IMR-90 (cell line): ENCODE measurements around the gene ERBB4. TPM values are rescaled to one million over a fixed set of nuclear protein-coding genes. Genes with fewer than 3 reads are reported as not detected.

ENCODE experiments used
- ATAC-seq: fragments of 200-7000 bp; cut with Tn5 transposase; 2 replicates; pipeline ENCODE4 v1.9.1; 2020; ENCODE audit warnings: low read depth, mild to moderate bottlenecking, moderate library complexity
- BruUV-seq: library from RNA; stranded (reverse); fragments of 400-500 nt; replicated peaks from 2 replicates; lab custom pipeline; 2021; lab: Mats Ljungman, UMichigan
- CTCF ChIA-PET: fragments of 300-600 bp; formaldehyde crosslinking; extraction: SDS; loops from one replicate; lab custom pipeline; 2021; ENCODE audit warnings: antibody characterized with exemption; lab: Yijun Ruan, JAX
- POLR2A ChIA-PET: fragments of 300-600 bp; sonication (Branson Sonifier 250); formaldehyde crosslinking; loops from one replicate; lab custom pipeline; 2022; ENCODE audit warnings: antibody characterized with exemption; ENCODE audit not compliant: unreplicated experiment; lab: Charles Lee
- DNase-seq: peaks from one replicate; pipeline ENCODE4 v3.0.0; 2013
- H2AFZ ChIP-seq: replicated peaks from 2 replicates; pipeline ENCODE3; 2013; ENCODE audit warnings: low read length, mild to moderate bottlenecking; ENCODE audit not compliant: poor library complexity
- H2AK5ac ChIP-seq: 2 replicates; pipeline ENCODE4 v1.6.1; 2013; ENCODE audit warnings: low read depth, low read length, inconsistent platforms
- H2AK9ac ChIP-seq: replicated peaks from 2 replicates; pipeline ENCODE3; 2013; ENCODE audit warnings: mild to moderate bottlenecking, low read depth, low read length, moderate library complexity; ENCODE audit not compliant: poor library complexity
- H2BK120ac ChIP-seq: 2 replicates; pipeline ENCODE4 v1.6.1; 2013; ENCODE audit warnings: low read depth, low read length, inconsistent platforms
- H2BK15ac ChIP-seq: 3 replicates; pipeline ENCODE4 v1.6.1; 2013; ENCODE audit warnings: low read depth, low read length, inconsistent platforms
- H2BK20ac ChIP-seq: 2 replicates; pipeline ENCODE4 v1.6.1; 2013; ENCODE audit warnings: low read depth, mild to moderate bottlenecking, inconsistent platforms, low read length, moderate library complexity
- H2BK5ac ChIP-seq: 2 replicates; pipeline ENCODE4 v1.6.1; 2013; ENCODE audit warnings: mild to moderate bottlenecking, low read depth, low read length, inconsistent platforms; ENCODE audit not compliant: poor library complexity, severe bottlenecking
- H3K14ac ChIP-seq: replicated peaks from 2 replicates; pipeline ENCODE4 v1.6.1; 2013; ENCODE audit warnings: low read depth, low read length, inconsistent platforms
- H3K18ac ChIP-seq: 2 replicates; pipeline ENCODE4 v1.6.1; 2013; ENCODE audit warnings: low read depth, low read length, control low read depth
- H3K23ac ChIP-seq: 2 replicates; pipeline ENCODE4 v1.6.1; 2013; ENCODE audit warnings: low read depth, low read length, inconsistent platforms
- H3K27ac ChIP-seq: 2 replicates; pipeline ENCODE4 v1.5.1; 2013; ENCODE audit warnings: mild to moderate bottlenecking, control low read depth, low read length; ENCODE audit not compliant: insufficient read depth
- H3K27me3 ChIP-seq: 2 replicates; pipeline ENCODE4 v1.6.1; 2013; ENCODE audit warnings: low read length; ENCODE audit not compliant: control insufficient read depth, insufficient read depth
- H3K36me3 ChIP-seq: 2 replicates; pipeline ENCODE4 v1.6.1; 2013; ENCODE audit warnings: low read length, mixed read lengths; ENCODE audit not compliant: control insufficient read depth, insufficient read depth
- H3K4ac ChIP-seq: 2 replicates; pipeline ENCODE4 v1.6.1; 2013; ENCODE audit warnings: low read depth, low read length, inconsistent platforms
- H3K4me1 ChIP-seq: 2 replicates; pipeline ENCODE4 v1.6.1; 2013; ENCODE audit warnings: low read length, mixed read lengths; ENCODE audit not compliant: control insufficient read depth, insufficient read depth
- H3K4me2 ChIP-seq: 2 replicates; pipeline ENCODE4 v1.6.1; 2013; ENCODE audit warnings: low read depth, mild to moderate bottlenecking, control low read depth, low read length, moderate library complexity
- H3K4me3 ChIP-seq: 2 replicates; pipeline ENCODE4 v1.5.1; 2013; ENCODE audit warnings: low read depth, mild to moderate bottlenecking, control low read depth, low read length, moderate library complexity; ENCODE audit not compliant: insufficient read depth
- H3K56ac ChIP-seq: 2 replicates; pipeline ENCODE4 v1.6.1; 2013; ENCODE audit warnings: low read length, inconsistent platforms; ENCODE audit not compliant: insufficient read depth; ENCODE audit errors: extremely low read depth
- H3K79me1 ChIP-seq, 2 experiments: 2 replicates each; pipeline ENCODE4 v1.6.1; 2013; ENCODE audit warnings: low read length in 2 of 2, inconsistent platforms in 1 of 2, low read depth in 1 of 2
- H3K9ac ChIP-seq: 2 replicates; pipeline ENCODE4 v1.6.1; 2013; ENCODE audit warnings: low read depth, low read length, control low read depth
- H3K9me1 ChIP-seq: 2 replicates; pipeline ENCODE4 v1.6.1; 2013; ENCODE audit warnings: low read length, inconsistent platforms; ENCODE audit not compliant: insufficient read depth
- H3K9me3 ChIP-seq: 2 replicates; pipeline ENCODE4 v1.6.1; 2013; ENCODE audit warnings: low read length; ENCODE audit not compliant: control insufficient read depth, insufficient read depth
- H4K20me1 ChIP-seq: 2 replicates; pipeline ENCODE4 v1.6.1; 2013; ENCODE audit warnings: low read length, inconsistent platforms; ENCODE audit not compliant: insufficient read depth
- H4K5ac ChIP-seq: 2 replicates; pipeline ENCODE4 v1.6.1; 2013; ENCODE audit warnings: mild to moderate bottlenecking, low read depth, low read length, control low read depth
- H4K8ac ChIP-seq, 2 experiments: 2 replicates each; pipeline ENCODE4 v1.6.1; 2013; ENCODE audit warnings: low read depth in 2 of 2, low read length in 2 of 2, control low read depth in 1 of 2, inconsistent platforms in 1 of 2
- H4K91ac ChIP-seq: 2 replicates; pipeline ENCODE4 v1.6.1; 2013; ENCODE audit warnings: low read depth, low read length, inconsistent platforms; ENCODE audit not compliant: insufficient read depth
- BHLHE40 ChIP-seq: fragments of 150-350 bp; IDR thresholded peaks from 2 replicates; pipeline ENCODE4 v1.6.1; 2016; ENCODE audit warnings: mild to moderate bottlenecking, low read depth, low read length
- FOS ChIP-seq: fragments of 150-350 bp; IDR thresholded peaks from 2 replicates; pipeline ENCODE4 v1.6.1; 2016; ENCODE audit warnings: low read depth, low read length
- dilution Hi-C: fragments of 300-500 bp; cut with HindIII; formaldehyde crosslinking; loops from one replicate; pipeline ENCODE4 v1.14.3; 2018; ENCODE audit warnings: low sequenced_read_pairs; ENCODE audit not compliant: unreplicated experiment
- in situ Hi-C: fragments of 300-500 bp; cut with MboI; formaldehyde crosslinking; loops from 3 replicates; pipeline ENCODE4 v1.14.3; 2019; ENCODE audit warnings: low sequenced_read_pairs, inconsistent platforms, mixed read lengths
- intact Hi-C: fragments of 100-400 bp; cut with micrococcal nuclease; formaldehyde crosslinking; loops from 2 replicates; pipeline ENCODE4 v1.10.0; 2022
- polyA plus RNA-seq, 3 experiments: library from polyadenylated mRNA; depleted of rRNA; stranded (reverse); fragments of >200 nt; gene quantifications; 2 replicates each; pipeline ENCODE4 v1.2.3, GENCODE V29; 2012; ENCODE audit warnings: low replicate concordance in 1 of 3
- total RNA-seq: library from RNA; depleted of rRNA; stranded (reverse); fragments of >200 nt; gene quantifications from 2 replicates; pipeline ENCODE4 v1.2.3, GENCODE V29; 2012

ERBB4 gene
- total and polyA plus RNA-seq, 2 of the 4 experiments (the other 2 are of a cell fraction) = not detected

GRCh38 chr2:211867845-211868451 is 670.7 kb downstream of the ERBB4 start:
- Histone ChIP-seq H2BK20ac (no peak overlapping the region; the same call in 1 of the 2 replicates), H3K9me1 (no peaks in the 10 kb centered on the region), H3K79me1 (no peaks in the 10 kb centered on the region), H3K4ac (no peak overlapping the region), H4K8ac (no peak overlapping the region), H2BK120ac (no peak overlapping the region), H3K4me3 (no peak overlapping the region), H2AK9ac (no peak overlapping the region), H4K20me1 (no peaks in the 10 kb centered on the region), H2BK15ac (no peak overlapping the region), H3K14ac (no peak overlapping the region), H3K27ac (no peak overlapping the region), H3K9me3 (peaks cover 1% of the 10 kb centered on the region; the same call in 1 of the 2 replicates), H4K5ac (no peak overlapping the region), H3K56ac (no peak overlapping the region), H2AK5ac (no peak overlapping the region), H2BK5ac (no peak overlapping the region), H3K4me1 (no peaks in the 10 kb centered on the region), H3K18ac (no peak overlapping the region), H3K27me3 (no peaks in the 10 kb centered on the region), H4K91ac (no peak overlapping the region), H3K9ac (no peak overlapping the region), H2AFZ (no peak overlapping the region), H3K36me3 (no peaks in the 10 kb centered on the region), H3K4me2 (peak overlapping the region; percentile 61; the same call in 1 of the 2 replicates), H3K23ac (no peak overlapping the region)
- dilution Hi-C loops = no loop called here
- in situ Hi-C loops = no loop called here
- TF ChIP-seq BHLHE40 (no peak), FOS (peak; percentile 62; the same call in 1 of the 2 replicates)
- no TSS peak for BruUV-seq
- ATAC-seq (peak; percentile 86), DNase-seq (peak; percentile 61)
- intact Hi-C loops = no loop called here
- CTCF ChIA-PET = no interaction called here
- POLR2A ChIA-PET = no interaction called here
